Spleen (tissue), 11 donors: Measurements from ENCODE around the gene CIAO3. TPM values are rescaled to one million over a fixed set of nuclear protein-coding genes. Genes with fewer than 3 reads are reported as not detected.
A peak's percentile ranks its signal among the peaks of the same experiment; 100 is the strongest.
"Not testable (repeated sequence)": the region's sequence is repeated elsewhere in the genome, so short reads cannot be mapped to it uniquely, and the experiment has no call there.

Experiments used
- DNase-seq: peaks from one replicate; pipeline ENCODE4 v3.0.0-alpha.2; 2020
- H3K27ac ChIP-seq, 8 donors: fragments of 200-600 bp; sonication (generic) in 7 of 8; 1 replicate in 4 of 8; 2 replicates in 4 of 8; pipeline versions ENCODE4 v1.5.0 to v1.8.0; 2016 to 2021; ENCODE audit warnings: inconsistent platforms in 4 of 8, mild to moderate bottlenecking in 4 of 8, moderate library complexity in 1 of 8
- H3K27me3 ChIP-seq, 7 donors: fragments of 200-600 bp; sonication (generic) in 6 of 7; replicated peaks in 1 of 7; 1 replicate in 4 of 7; 2 replicates in 3 of 7; pipeline versions ENCODE4 v1.5.0 to v1.8.0; 2016 to 2021; ENCODE audit warnings: inconsistent platforms in 3 of 7, mild to moderate bottlenecking in 1 of 7
- H3K36me3 ChIP-seq, 6 donors: fragments of 200-600 bp; sonication (generic) in 5 of 6; 1 replicate in 4 of 6; 2 replicates in 2 of 6; pipeline versions ENCODE4 v1.5.0 to v1.8.0; 2016 to 2021; ENCODE audit warnings: inconsistent platforms in 2 of 6
- H3K4me1 ChIP-seq, 6 donors: fragments of 200-600 bp; sonication (generic) in 5 of 6; 1 replicate in 3 of 6; 2 replicates in 3 of 6; pipeline versions ENCODE4 v1.5.0 to v1.8.0; 2016 to 2021; ENCODE audit warnings: inconsistent platforms in 3 of 6
- H3K4me3 ChIP-seq, 8 donors: fragments of 200-600 bp; sonication (generic) in 7 of 8; 1 replicate in 4 of 8; 2 replicates in 4 of 8; pipeline versions ENCODE4 v1.5.0 to v1.8.0; 2016 to 2021; ENCODE audit warnings: inconsistent platforms in 4 of 8, mild to moderate bottlenecking in 4 of 8, moderate library complexity in 2 of 8
- H3K9me3 ChIP-seq, 8 donors: fragments of 200-600 bp; sonication (generic) in 7 of 8; 1 replicate in 4 of 8; 2 replicates in 4 of 8; pipeline versions ENCODE4 v1.5.0 to v1.8.0; 2016 to 2021; ENCODE audit warnings: inconsistent platforms in 4 of 8
- CTCF ChIP-seq, 11 experiments: fragments of 200-600 bp in 7 of 11; fragments of 450-650 bp in 4 of 11; sonication (generic) in 4 of 11; IDR thresholded peaks in 8 of 11; conservative IDR thresholded peaks in 3 of 11; 1 replicate in 7 of 11; 2 replicates in 4 of 11; pipeline versions ENCODE4 v1.4.0 to v1.8.0; 2016 to 2021; ENCODE audit warnings: antibody characterized with exemption in 11 of 11, inconsistent platforms in 4 of 11, mild to moderate bottlenecking in 1 of 11
- POLR2A ChIP-seq, 3 donors: fragments of 450-650 bp; IDR thresholded peaks; one replicate each; pipeline ENCODE4 v1.5.1; 2017; ENCODE audit warnings: antibody characterized with exemption in 3 of 3, mild to moderate bottlenecking in 1 of 3
- POLR2AphosphoS5 ChIP-seq, 3 donors: sonication (generic); formaldehyde crosslinking; IDR thresholded peaks; one replicate each; pipeline ENCODE4 v1.5.1; 2017; ENCODE audit warnings: antibody characterized with exemption in 3 of 3
- WGBS, 5 donors: extraction: QIAGEN DNeasy Blood & Tissue Kit in 3 of 5; methylation state at CpG; one replicate each; pipeline versions ENCODE4 v1.1.5 to v1.1.7; 2013 to 2018; 5-methylcytosine and 5-hydroxymethylcytosine counted together
- intact Hi-C: fragments of 100-400 bp; cut with DNase I; formaldehyde crosslinking; loops from one replicate; pipeline ENCODE4 v1.15.0; 2023; ENCODE audit warnings: low total_unique reads
- polyA plus RNA-seq, 3 donors: library from polyadenylated mRNA; stranded (reverse); fragments of 200-250 nt; gene quantifications; one replicate each; pipeline ENCODE4 v1.2.1, GENCODE V29; 2013
- total RNA-seq, 7 donors: library from RNA; depleted of rRNA in 3 of 7; stranded (reverse); fragments of >200 nt in 3 of 7; fragmentation: NEBNext Ultra II Directional in 4 of 7; extraction: Animal tissue kit (Norgen Biotek cat#: 25700) in 4 of 7; gene quantifications; one replicate each; pipeline versions ENCODE4 v1.1.0 to v1.2.1, GENCODE V29; 2016 to 2021
- donor health status: healthy with polysubstance abuse.
- donor health status: DM: no; HTN: no; CAD: no; lungs with moderate emphysema.
- donor health status: DM: no; HTN: no; CAD: no.
- donor health status: Bipolar disorder and iron deficiency.
- donor health status: healthy.
- donor health status: DM: no; HTN: no; CAD: no.
- donor health status: DM: yes; HTN: yes; CAD: no.

CIAO3 gene
- total and polyA plus RNA-seq, 10 donors, result 24.9 to 80.4 (median 39.4) TPM

GRCh38 chr16:714558-715476, 26.0 kb downstream of the CIAO3 start, which contains the start of gene METRN:
TSS of gene METRN (plus strand) at chr16:715118. CDS start at chr16:715290, 172 bp downstream.
- peaks cover 9 to 67% (median 39%) of the 10 kb centered on the region in 6 donors for H3K4me1 ChIP-seq
- WGBS, 5 donors, result 5 to 71% (median 10%) methylated on average over 4 to 108 of the region's 108 CpGs
- peak; percentile 95 for DNase-seq
- peaks cover 8 to 81% (median 29%) of the 10 kb centered on the region in 7 donors for H3K27me3 ChIP-seq
- H3K4me3 ChIP-seq, result peak within 1 kb of the TSS; percentile 67 to 93 (median 71)
- no peaks in the 10 kb centered on the region for H3K9me3 ChIP-seq
- H3K36me3 ChIP-seq, result peaks cover 0 to 5% (median 0%) of the 10 kb centered on the region in 6 donors
- TF ChIP-seq POLR2AphosphoS5 (IDR thresholded peaks at IDR 0.05) (peak; percentile 4 to 54 (median 45)), POLR2A (IDR thresholded peaks at IDR 0.05) (no peak), CTCF (IDR thresholded peaks at IDR 0.05 in 8 of 11, conservative IDR thresholded peaks at IDR 0.05 in 3 of 11) (peak in 1 of 11 experiments; percentile 6)
- H3K27ac ChIP-seq, result peak within 1 kb of the TSS in 3 of 8 donors; percentile 32 to 59 (median 55)
- intact Hi-C loops, result loop anchor here (5.0 kb wide), 1 partner anchor 72 kb away; the partner anchor contains the start of genes CHTF18 and RPUSD1

GRCh38 chr16:714079-714478, 26.7 kb downstream of the CIAO3 start:
- no peaks in the 10 kb centered on the region for H3K9me3 ChIP-seq
- intact Hi-C loops, result loop anchor here (5.0 kb wide), 1 partner anchor 73 kb away; the partner anchor contains the start of genes CHTF18 and RPUSD1
- TF ChIP-seq POLR2A (IDR thresholded peaks at IDR 0.05), result no peak
- TF ChIP-seq POLR2AphosphoS5 (IDR thresholded peaks at IDR 0.05), result no peak
- no peak for TF ChIP-seq CTCF (IDR thresholded peaks at IDR 0.05 in 8 of 11, conservative IDR thresholded peaks at IDR 0.05 in 3 of 11)
- WGBS, 5 donors, result 40 to 69% (median 56%) methylated on average over 8 to 11 of the region's 11 CpGs
- H3K27ac ChIP-seq, result no peak overlapping the region
- H3K4me3 ChIP-seq, result peak overlapping the region in 4 of 8 donors; percentile 10 to 93 (median 76)
- peaks cover 8 to 88% (median 36%) of the 10 kb centered on the region in 7 donors for H3K27me3 ChIP-seq
- H3K36me3 ChIP-seq, result peaks cover 0 to 5% (median 0%) of the 10 kb centered on the region in 6 donors
- DNase-seq, result no peak
- peaks cover 4 to 60% (median 34%) of the 10 kb centered on the region in 6 donors for H3K4me1 ChIP-seq

GRCh38 chr16:712740-713250, 28.0 kb downstream of the CIAO3 start:
- not testable (repeated sequence) for H3K9me3 ChIP-seq, DNase-seq, H3K27ac ChIP-seq, H3K4me3 ChIP-seq, H3K36me3 ChIP-seq
- 50 to 60% (median 53%) methylated on average over 13 of the region's 13 CpGs for WGBS, 5 donors
- TF ChIP-seq CTCF (IDR thresholded peaks at IDR 0.05 in 8 of 11, conservative IDR thresholded peaks at IDR 0.05 in 3 of 11), result peak in 5 of 11 experiments; percentile 10 to 42 (median 27)
- intact Hi-C loops, result loop anchor here (5.0 kb wide), 1 partner anchor 75 kb away; the partner anchor contains the start of genes CHTF18 and RPUSD1
- H3K4me1 ChIP-seq, result peaks cover 4 to 52% (median 34%) of the 10 kb centered on the region in 6 donors
- H3K27me3 ChIP-seq, result peaks cover 8 to 98% (median 49%) of the 10 kb centered on the region in 7 donors
